ENCODE results near the gene FGF14.

DNA sequence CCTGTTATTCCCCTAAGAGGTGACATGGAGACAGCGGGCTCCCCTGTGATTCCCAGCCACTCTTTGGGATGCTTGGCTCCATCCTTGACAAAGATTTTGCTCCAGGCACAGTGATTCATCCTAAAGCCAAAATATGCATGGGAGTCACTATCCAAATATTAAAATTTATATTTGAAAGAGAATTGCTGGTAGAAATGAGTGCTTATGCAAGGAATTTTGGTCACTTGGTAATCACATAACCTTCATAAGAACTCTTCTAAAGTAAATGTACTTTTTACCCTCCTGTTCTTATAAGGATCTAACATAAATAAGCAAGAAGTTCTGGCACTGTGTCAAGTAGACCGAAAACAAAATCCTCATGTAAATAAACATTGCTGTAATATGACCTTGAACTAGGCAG, 563.5 kb downstream of the FGF14 start:
- TF ChIP-seq TAF1 (IDR thresholded peaks at IDR 0.05; ENCODE audit: borderline replicate concordance, low read depth, low read length): no peak
- TF ChIP-seq POLR2A (IDR thresholded peaks at IDR 0.05; ENCODE audit: low read depth, low read length): no peak
- TF ChIP-seq POLR2AphosphoS5 (IDR thresholded peaks at IDR 0.05; ENCODE audit: low read depth, low read length): no peak
